Epithelial cell of esophagus (primary cell): ENCODE results near the gene SLC19A1.

Experiments
- DNase-seq: peaks from one replicate; pipeline ENCODE4 v3.0.0; 2010; ENCODE audit warnings: low read depth
- H3K4me3 ChIP-seq: 2 replicates; pipeline ENCODE4 v1.5.1; 2011; ENCODE audit warnings: mild to moderate bottlenecking, low read length, control low read depth
- TF ChIP-seq, protein P1 (sequence below): IDR thresholded peaks from 2 replicates; pipeline ENCODE4 v1.5.1; 2011; ENCODE audit warnings: low read depth, mild to moderate bottlenecking, low read length, control low read depth, inconsistent platforms; ENCODE audit not compliant: insufficient read depth; ENCODE audit errors: missing control alignments

Gene SLC19A1

GRCh38 chr21:45542667-45543370, 579 bp upstream of the SLC19A1 start:
- no peak for DNase-seq
- H3K4me3 ChIP-seq, result peak overlapping the region; percentile 40
- TF ChIP-seq, protein P1, sequence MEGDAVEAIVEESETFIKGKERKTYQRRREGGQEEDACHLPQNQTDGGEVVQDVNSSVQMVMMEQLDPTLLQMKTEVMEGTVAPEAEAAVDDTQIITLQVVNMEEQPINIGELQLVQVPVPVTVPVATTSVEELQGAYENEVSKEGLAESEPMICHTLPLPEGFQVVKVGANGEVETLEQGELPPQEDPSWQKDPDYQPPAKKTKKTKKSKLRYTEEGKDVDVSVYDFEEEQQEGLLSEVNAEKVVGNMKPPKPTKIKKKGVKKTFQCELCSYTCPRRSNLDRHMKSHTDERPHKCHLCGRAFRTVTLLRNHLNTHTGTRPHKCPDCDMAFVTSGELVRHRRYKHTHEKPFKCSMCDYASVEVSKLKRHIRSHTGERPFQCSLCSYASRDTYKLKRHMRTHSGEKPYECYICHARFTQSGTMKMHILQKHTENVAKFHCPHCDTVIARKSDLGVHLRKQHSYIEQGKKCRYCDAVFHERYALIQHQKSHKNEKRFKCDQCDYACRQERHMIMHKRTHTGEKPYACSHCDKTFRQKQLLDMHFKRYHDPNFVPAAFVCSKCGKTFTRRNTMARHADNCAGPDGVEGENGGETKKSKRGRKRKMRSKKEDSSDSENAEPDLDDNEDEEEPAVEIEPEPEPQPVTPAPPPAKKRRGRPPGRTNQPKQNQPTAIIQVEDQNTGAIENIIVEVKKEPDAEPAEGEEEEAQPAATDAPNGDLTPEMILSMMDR, result no peak

DNA sequence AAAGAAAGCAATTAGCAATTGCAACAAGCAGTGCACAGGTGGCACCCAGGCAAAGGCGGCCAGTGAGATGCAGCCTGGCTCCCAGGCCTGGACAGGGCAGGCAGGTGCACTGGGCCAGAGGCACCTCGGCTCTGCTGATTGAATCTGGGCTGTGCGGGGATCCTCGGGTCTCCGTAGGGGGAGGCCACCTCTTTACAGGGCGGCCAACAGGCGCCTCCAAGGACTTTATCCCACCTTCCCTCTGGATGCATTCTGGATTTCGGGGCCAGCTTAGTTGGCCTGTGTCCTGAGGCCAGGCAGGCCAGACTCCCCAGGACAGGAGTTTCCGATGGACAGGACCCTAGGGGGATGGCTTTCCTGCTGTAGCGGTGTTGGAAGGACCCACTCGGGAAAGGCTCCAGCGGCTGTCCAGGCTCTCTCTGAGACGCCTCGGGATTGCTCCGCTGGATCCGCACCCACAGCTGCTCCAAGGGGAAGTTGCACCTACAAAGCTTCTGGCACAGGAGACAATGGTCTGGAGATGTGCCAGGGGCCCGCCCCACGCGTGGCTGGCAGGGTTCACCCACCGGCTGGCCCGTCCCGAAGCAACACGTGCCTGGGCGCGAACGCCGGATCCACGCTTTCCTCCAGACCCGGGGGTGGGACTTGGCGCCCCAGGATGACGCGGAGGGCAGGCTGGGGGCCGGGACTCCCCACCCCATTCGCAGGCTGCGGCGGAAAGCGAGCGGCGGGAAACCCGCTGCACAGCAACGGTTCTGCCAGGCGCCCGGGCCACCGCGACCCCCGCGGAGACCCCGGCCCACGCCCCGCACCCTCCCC, 810 bp downstream of the SLC19A1 start:
- TF ChIP-seq, protein P1, result no peak
- DNase-seq, result peak; percentile 75
- peak overlapping the region; percentile 44 for H3K4me3 ChIP-seq

- no peak overlapping the region for H3K4me3 ChIP-seq
- DNase-seq, result no peak
- TF ChIP-seq, protein P1, result no peak
Measured at GRCh38 chr21:45540601-45540970, 1.7 kb downstream of the SLC19A1 start.

DNA sequence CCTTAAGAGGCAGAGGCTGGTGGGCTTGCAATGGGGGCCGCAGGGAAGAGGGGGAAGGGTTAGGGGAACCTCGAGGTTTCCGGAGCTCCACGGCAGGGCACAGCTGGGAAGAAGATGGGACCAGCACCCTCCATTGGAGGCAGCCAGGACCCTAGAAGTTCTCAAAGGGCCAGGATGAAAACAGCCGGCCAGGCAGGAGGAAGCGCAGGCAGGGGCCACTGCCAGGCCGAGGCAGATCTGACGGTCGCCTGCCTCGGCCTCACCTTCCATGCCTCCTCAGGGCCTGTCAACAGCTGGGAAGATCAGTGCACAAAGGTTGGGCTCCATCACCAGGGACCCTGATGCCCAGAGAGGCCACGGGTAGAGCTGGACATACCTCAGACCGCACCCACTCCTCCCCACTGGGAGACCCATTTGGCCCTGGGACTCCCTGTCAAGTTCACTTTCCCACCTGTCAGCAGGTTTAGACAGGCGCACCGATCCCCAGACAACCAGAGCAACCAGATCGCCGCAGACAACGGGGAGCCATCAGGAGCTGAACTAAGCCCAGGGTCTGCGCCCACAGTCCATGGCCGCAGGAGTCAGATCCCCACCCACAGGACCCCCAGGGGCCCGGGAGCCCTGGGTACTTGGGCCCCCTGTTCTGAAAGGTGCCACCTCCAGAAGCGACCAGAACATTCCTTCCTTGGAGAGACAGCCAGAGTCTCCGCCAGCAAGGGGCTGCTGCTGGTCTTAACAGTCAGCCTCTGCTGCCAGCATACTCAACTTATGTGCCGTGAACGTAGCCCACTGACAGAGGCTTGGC, 2.2 kb downstream of the SLC19A1 start:
- DNase-seq, result no peak
- no peak overlapping the region for H3K4me3 ChIP-seq
- TF ChIP-seq, protein P1, result no peak

GRCh38 chr21:45539046-45539795, 3.0 kb downstream of the SLC19A1 start:
- DNase-seq, result no peak
- TF ChIP-seq, protein P1, result no peak
- no peak overlapping the region for H3K4me3 ChIP-seq

GRCh38 chr21:45538381-45539045, 3.7 kb downstream of the SLC19A1 start:
- TF ChIP-seq, protein P1, result no peak
- DNase-seq, result no peak
- H3K4me3 ChIP-seq, result no peak overlapping the region
